ENCODE measurements around the gene SLC27A5.

The SLC27A5 gene

GRCh38 chr19:58538257-58539168 is 26.7 kb upstream of the SLC27A5 start:
- Histone ChIP-seq H3K9me3 (ENCODE audit: insufficient read depth, low read length) (no peaks in the 10 kb centered on the region), H3K9ac (ENCODE audit: insufficient read length, low read depth) (peak overlapping the region; percentile 57), H3K36me3 (ENCODE audit: insufficient read depth, insufficient read length, low read length) (no peaks in the 10 kb centered on the region), H3K4me3 (ENCODE audit: insufficient read length, low read depth) (peak overlapping the region; percentile 9), H3K27me3 (ENCODE audit: insufficient read depth, insufficient read length) (peaks cover 26% of the 10 kb centered on the region), H3K4me1 (ENCODE audit: insufficient read depth, insufficient read length) (no peaks in the 10 kb centered on the region)
- no peak for TF ChIP-seq ZNF274 (IDR thresholded peaks at IDR 0.05; ENCODE audit: low read depth, low read length)
- no peak for TF ChIP-seq YY1 (IDR thresholded peaks at IDR 0.05; ENCODE audit: insufficient read depth, insufficient read length)
- no peak for TF ChIP-seq SUZ12 (IDR thresholded peaks at IDR 0.05; ENCODE audit: extremely low read depth, insufficient read depth, insufficient read length)
- DNase-seq (ENCODE audit: low read depth, low spot score), result no peak

- TF ChIP-seq YY1 (IDR thresholded peaks at IDR 0.05; ENCODE audit: insufficient read depth, insufficient read length) (no peak), SUZ12 (IDR thresholded peaks at IDR 0.05; ENCODE audit: extremely low read depth, insufficient read depth, insufficient read length) (no peak), ZNF274 (IDR thresholded peaks at IDR 0.05; ENCODE audit: low read depth, low read length) (no peak)
- Histone ChIP-seq H3K9me3 (ENCODE audit: insufficient read depth, low read length) (no peaks in the 10 kb centered on the region), H3K4me3 (ENCODE audit: insufficient read length, low read depth) (no peak overlapping the region), H3K27me3 (ENCODE audit: insufficient read depth, insufficient read length) (peaks cover 20% of the 10 kb centered on the region), H3K36me3 (ENCODE audit: insufficient read depth, insufficient read length, low read length) (no peaks in the 10 kb centered on the region), H3K4me1 (ENCODE audit: insufficient read depth, insufficient read length) (no peaks in the 10 kb centered on the region), H3K9ac (ENCODE audit: insufficient read length, low read depth) (no peak overlapping the region)
- no peak for DNase-seq (ENCODE audit: low read depth, low spot score)
Observed at GRCh38 chr19:58536852-58537798, 25.3 kb upstream of the SLC27A5 start.

GRCh38 chr19:58535857-58536256 is 24.1 kb upstream of the SLC27A5 start:
- H3K4me3 ChIP-seq (ENCODE audit: insufficient read length, low read depth), result no peak overlapping the region
- no peaks in the 10 kb centered on the region for H3K4me1 ChIP-seq (ENCODE audit: insufficient read depth, insufficient read length)
- H3K27me3 ChIP-seq (ENCODE audit: insufficient read depth, insufficient read length), result peaks cover 14% of the 10 kb centered on the region
- DNase-seq (ENCODE audit: low read depth, low spot score), result no peak
- no peaks in the 10 kb centered on the region for H3K36me3 ChIP-seq (ENCODE audit: insufficient read depth, insufficient read length, low read length)
- TF ChIP-seq SUZ12 (IDR thresholded peaks at IDR 0.05; ENCODE audit: extremely low read depth, insufficient read depth, insufficient read length) (no peak), ZNF274 (IDR thresholded peaks at IDR 0.05; ENCODE audit: low read depth, low read length) (no peak), YY1 (IDR thresholded peaks at IDR 0.05; ENCODE audit: insufficient read depth, insufficient read length) (no peak)
- no peaks in the 10 kb centered on the region for H3K9me3 ChIP-seq (ENCODE audit: insufficient read depth, low read length)
- H3K9ac ChIP-seq (ENCODE audit: insufficient read length, low read depth), result no peak overlapping the region

GRCh38 chr19:58531034-58531840 is 19.4 kb upstream of the SLC27A5 start:
- Histone ChIP-seq H3K9me3 (ENCODE audit: insufficient read depth, low read length) (no peaks in the 10 kb centered on the region), H3K36me3 (ENCODE audit: insufficient read depth, insufficient read length, low read length) (no peaks in the 10 kb centered on the region), H3K4me1 (ENCODE audit: insufficient read depth, insufficient read length) (no peaks in the 10 kb centered on the region), H3K4me3 (ENCODE audit: insufficient read length, low read depth) (no peak overlapping the region), H3K9ac (ENCODE audit: insufficient read length, low read depth) (no peak overlapping the region), H3K27me3 (ENCODE audit: insufficient read depth, insufficient read length) (no peaks in the 10 kb centered on the region)
- TF ChIP-seq SUZ12 (IDR thresholded peaks at IDR 0.05; ENCODE audit: extremely low read depth, insufficient read depth, insufficient read length) (no peak), YY1 (IDR thresholded peaks at IDR 0.05; ENCODE audit: insufficient read depth, insufficient read length) (no peak), ZNF274 (IDR thresholded peaks at IDR 0.05; ENCODE audit: low read depth, low read length) (no peak)
- no peak for DNase-seq (ENCODE audit: low read depth, low spot score)

- H3K36me3 ChIP-seq (ENCODE audit: insufficient read depth, insufficient read length, low read length), result no peaks in the 10 kb centered on the region
- no peak for TF ChIP-seq YY1 (IDR thresholded peaks at IDR 0.05; ENCODE audit: insufficient read depth, insufficient read length)
- no peak for TF ChIP-seq ZNF274 (IDR thresholded peaks at IDR 0.05; ENCODE audit: low read depth, low read length)
- no peak for TF ChIP-seq SUZ12 (IDR thresholded peaks at IDR 0.05; ENCODE audit: extremely low read depth, insufficient read depth, insufficient read length)
- H3K9me3 ChIP-seq (ENCODE audit: insufficient read depth, low read length), result no peaks in the 10 kb centered on the region
- no peak overlapping the region for H3K9ac ChIP-seq (ENCODE audit: insufficient read length, low read depth)
- H3K4me3 ChIP-seq (ENCODE audit: insufficient read length, low read depth), result no peak overlapping the region
- no peaks in the 10 kb centered on the region for H3K27me3 ChIP-seq (ENCODE audit: insufficient read depth, insufficient read length)
- no peak for DNase-seq (ENCODE audit: low read depth, low spot score)
- no peaks in the 10 kb centered on the region for H3K4me1 ChIP-seq (ENCODE audit: insufficient read depth, insufficient read length)
Observed at GRCh38 chr19:58529405-58529804, 17.6 kb upstream of the SLC27A5 start.

- Histone ChIP-seq H3K4me3 (ENCODE audit: insufficient read length, low read depth) (no peak overlapping the region), H3K36me3 (ENCODE audit: insufficient read depth, insufficient read length, low read length) (peaks cover under 1% of the 10 kb centered on the region), H3K9me3 (ENCODE audit: insufficient read depth, low read length) (no peaks in the 10 kb centered on the region), H3K9ac (ENCODE audit: insufficient read length, low read depth) (no peak overlapping the region), H3K27me3 (ENCODE audit: insufficient read depth, insufficient read length) (no peaks in the 10 kb centered on the region), H3K4me1 (ENCODE audit: insufficient read depth, insufficient read length) (peaks cover 3% of the 10 kb centered on the region)
- no peak for DNase-seq (ENCODE audit: low read depth, low spot score)
- TF ChIP-seq ZNF274 (IDR thresholded peaks at IDR 0.05; ENCODE audit: low read depth, low read length), result no peak
- TF ChIP-seq YY1 (IDR thresholded peaks at IDR 0.05; ENCODE audit: insufficient read depth, insufficient read length), result no peak
- no peak for TF ChIP-seq SUZ12 (IDR thresholded peaks at IDR 0.05; ENCODE audit: extremely low read depth, insufficient read depth, insufficient read length)
Observed at GRCh38 chr19:58522709-58523108, 10.9 kb upstream of the SLC27A5 start.

All from NT2/D1 (cell line).